ENCODE results near the gene C6orf58.
A peak's percentile ranks its signal among the peaks of the same experiment; 100 is the strongest.
"Not testable (repeated sequence)": the region's sequence is repeated elsewhere in the genome, so short reads cannot be mapped to it uniquely, and the experiment has no call there.

C6orf58 gene

DNA sequence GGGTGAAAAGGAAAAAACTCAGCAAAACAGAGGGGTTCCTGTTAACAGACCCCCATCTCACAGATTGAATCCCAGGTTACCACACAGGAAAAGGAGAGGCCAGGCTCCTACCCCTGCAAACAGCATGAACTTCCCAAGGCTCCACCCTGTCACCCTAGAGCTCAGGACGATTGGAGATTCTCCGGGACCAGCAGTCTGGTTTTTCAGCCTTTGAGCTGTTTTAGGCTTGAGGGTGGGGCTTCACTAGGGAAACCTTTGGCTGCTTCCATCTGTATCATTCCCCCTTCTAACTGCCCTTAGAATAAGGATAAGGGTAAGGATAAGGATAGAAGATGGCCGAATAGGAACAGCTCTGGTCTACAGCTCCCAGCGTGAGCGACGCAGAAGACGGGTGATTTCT, 16.0 kb downstream of the C6orf58 start:
- no peak for DNase-seq

GRCh38 chr6:127593456-127593855, 16.5 kb downstream of the C6orf58 start:
- DNase-seq: not testable (repeated sequence)

GRCh38 chr6:127606131-127606562, 29.2 kb downstream of the C6orf58 start:
- peak; percentile 10 to 21 for DNase-seq

DNA sequence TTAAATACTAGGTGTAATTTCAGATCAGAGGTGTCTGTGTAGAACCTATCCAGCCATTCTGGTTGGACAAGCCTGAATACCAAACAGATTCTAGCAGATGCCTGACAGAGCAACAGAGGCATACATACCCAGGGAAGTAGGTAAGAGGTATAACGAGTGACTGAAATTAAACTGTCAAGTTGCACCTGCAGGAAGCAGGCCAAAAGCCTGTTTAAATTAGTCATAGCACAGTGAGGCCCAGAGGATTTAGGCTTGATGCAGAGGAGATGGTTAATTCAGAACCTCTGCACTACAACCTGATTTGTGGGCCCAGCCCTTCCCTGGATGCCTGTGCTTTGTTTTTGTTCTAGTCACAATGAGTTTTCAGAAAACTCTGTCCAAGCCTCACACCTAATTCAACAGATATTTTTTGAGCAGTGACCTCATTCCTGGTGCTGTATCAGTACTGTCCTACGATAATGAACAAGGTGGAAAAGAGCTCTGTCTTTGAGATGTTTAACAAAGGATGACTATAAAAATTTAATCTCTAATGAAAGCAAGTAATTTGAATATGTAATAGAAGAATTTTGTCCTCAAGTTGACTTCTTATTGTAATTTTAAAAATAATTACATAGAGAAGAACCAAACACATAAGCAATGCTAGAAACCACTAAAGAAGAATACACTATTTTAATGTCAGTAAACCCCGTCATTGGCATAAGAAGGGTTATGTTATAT, 31.7 kb downstream of the C6orf58 start:
- no peak for DNase-seq

DNA sequence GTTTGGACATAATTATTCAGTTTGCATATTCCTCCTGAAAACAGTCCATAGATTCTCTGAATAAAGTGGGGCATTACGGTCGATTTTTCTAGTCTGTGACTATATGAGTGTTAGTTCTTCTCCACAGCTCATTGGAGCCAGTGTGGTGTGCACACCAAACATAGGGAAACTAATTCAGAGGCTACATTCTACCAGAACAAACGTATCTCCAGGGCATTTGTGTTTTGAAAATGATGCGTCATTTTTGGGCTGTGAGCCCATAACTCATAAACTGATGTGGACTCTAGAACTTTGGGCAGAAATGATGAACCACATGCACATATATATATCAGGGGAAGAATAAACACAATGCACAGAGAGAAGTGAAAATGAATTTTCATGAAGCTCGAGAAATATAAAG, 41.8 kb downstream of the C6orf58 start:
- DNase-seq: no peak

- DNase-seq: no peak
These were observed 53.8 kb downstream of the C6orf58 start for GRCh38 chr6:127630800-127631199.

DNA sequence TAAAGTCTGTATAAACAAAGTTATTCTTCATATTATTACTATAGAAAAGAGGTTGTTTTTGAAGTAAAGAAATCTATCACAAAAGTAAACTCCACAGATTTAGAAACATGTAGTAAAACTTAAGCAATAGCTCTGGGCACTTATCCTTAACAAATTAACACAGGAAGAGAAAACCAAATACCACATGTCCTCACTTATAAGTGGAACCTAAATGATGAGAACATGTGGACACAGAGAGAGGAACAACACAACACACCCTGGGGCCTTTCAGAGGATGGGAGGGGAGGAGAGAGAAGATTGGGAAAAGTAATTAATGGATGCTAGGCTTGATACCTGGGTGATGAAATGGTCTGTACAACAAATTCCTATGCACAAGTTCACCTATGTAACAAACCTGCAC, 57.2 kb downstream of the C6orf58 start:
- DNase-seq: no peak

- no peak for DNase-seq
These were observed 58.1 kb downstream of the C6orf58 start for GRCh38 chr6:127635091-127635490.

- DNase-seq: peak; percentile 52 to 57
These were observed 60.9 kb downstream of the C6orf58 start for GRCh38 chr6:127637830-127638409.
